ENCODE results near the gene IRF2BPL. TPM values are rescaled to one million over a fixed set of nuclear protein-coding genes. Genes with fewer than 3 reads are reported as not detected.

IRF2BPL gene
- total and polyA plus RNA-seq, 2 of the 4 experiments (the other 2 are of a cell fraction) = 6.3 to 14.5 TPM

DNA sequence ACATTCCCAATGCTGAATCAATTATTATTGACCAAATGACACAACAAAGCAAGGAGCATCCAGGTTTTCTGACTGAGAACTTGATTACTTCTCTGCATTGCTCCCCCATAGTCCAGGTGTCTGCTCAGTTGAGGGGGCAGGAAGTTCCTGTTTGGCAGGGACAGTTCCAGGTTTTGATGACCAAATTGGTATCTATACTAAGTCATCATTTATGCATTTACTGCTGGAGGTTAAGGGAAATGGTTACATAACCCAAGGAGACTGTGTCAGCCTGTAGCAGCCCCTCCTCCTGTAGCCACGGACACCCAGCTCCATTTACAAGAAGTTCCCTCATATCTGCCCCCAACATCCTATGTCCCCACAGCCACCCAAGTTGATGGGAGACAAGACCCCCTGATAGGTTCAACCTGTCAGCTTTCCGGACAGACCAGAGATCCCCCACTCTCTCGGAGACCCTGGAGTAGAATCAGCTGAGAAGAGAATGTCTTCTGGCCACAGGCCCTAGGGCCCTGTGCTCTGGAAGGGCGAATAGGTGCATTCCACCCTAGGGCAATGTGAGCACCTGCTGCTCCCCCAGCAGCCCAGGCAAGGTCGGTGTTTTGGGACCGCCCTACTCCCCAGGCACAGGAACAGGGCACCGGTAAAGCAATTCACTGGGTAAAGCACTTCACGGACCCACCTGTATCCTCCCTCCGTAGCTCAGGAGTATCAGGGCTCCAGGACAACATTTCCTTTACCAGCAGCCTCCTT is 23.6 kb downstream of the IRF2BPL start:
- Histone ChIP-seq H3K4me3 (ENCODE audit: insufficient read depth, low read depth, low read length) (no peak overlapping the region), H3K79me1 (ENCODE audit: low read depth in 1 of 2, low read length in 2 of 2) (no peaks in the 10 kb centered on the region), H3K56ac (ENCODE audit: extremely low read depth, insufficient read depth, low read length) (no peak overlapping the region), H3K14ac (replicated peaks; ENCODE audit: low read depth, low read length) (no peak overlapping the region), H3K4ac (ENCODE audit: low read depth, low read length) (no peak overlapping the region), H4K91ac (ENCODE audit: insufficient read depth, low read depth, low read length) (no peak overlapping the region), H3K27ac (ENCODE audit: insufficient read depth, low read length) (no peak overlapping the region), H3K27me3 (ENCODE audit: control insufficient read depth, insufficient read depth, low read length) (peaks cover under 1% of the 10 kb centered on the region; the same call in 1 of the 2 replicates), H4K20me1 (ENCODE audit: insufficient read depth, low read length) (no peaks in the 10 kb centered on the region), H2BK120ac (ENCODE audit: low read depth, low read length) (no peak overlapping the region), H3K4me2 (ENCODE audit: low read depth, low read length) (no peak overlapping the region), H2BK15ac (ENCODE audit: low read depth, low read length) (no peak overlapping the region), H2BK20ac (ENCODE audit: low read depth, low read length) (no peak overlapping the region), H2AK9ac (replicated peaks; ENCODE audit: low read depth, low read length, poor library complexity) (no peak overlapping the region), H3K36me3 (ENCODE audit: control insufficient read depth, insufficient read depth, low read length) (no peaks in the 10 kb centered on the region), H3K9ac (ENCODE audit: low read depth, low read length) (no peak overlapping the region), H3K4me1 (ENCODE audit: control insufficient read depth, insufficient read depth, low read length) (peaks cover 17% of the 10 kb centered on the region), H3K9me3 (ENCODE audit: control insufficient read depth, insufficient read depth, low read length) (no peaks in the 10 kb centered on the region), H3K9me1 (ENCODE audit: insufficient read depth, low read length) (peaks cover 6% of the 10 kb centered on the region), H2BK5ac (ENCODE audit: low read depth, low read length, poor library complexity, severe bottlenecking) (no peak overlapping the region), H3K23ac (ENCODE audit: low read depth, low read length) (no peak overlapping the region), H2AFZ (replicated peaks; ENCODE audit: low read length, poor library complexity) (no peak overlapping the region), H4K8ac (ENCODE audit: low read depth in 2 of 2, low read length in 2 of 2) (no peak overlapping the region), H2AK5ac (ENCODE audit: low read depth, low read length) (no peak overlapping the region), H4K5ac (ENCODE audit: low read depth, low read length) (no peak overlapping the region), H3K18ac (ENCODE audit: low read depth, low read length) (no peak overlapping the region)
- dilution Hi-C loops (cut with HindIII; ENCODE audit: low sequenced_read_pairs, unreplicated experiment) (no loop called here), in situ Hi-C loops (cut with MboI; ENCODE audit: low sequenced_read_pairs) (no loop called here), intact Hi-C loops (cut with micrococcal nuclease) (no loop called here)
- no peak for DNase-seq
- TF ChIP-seq CEBPB (IDR thresholded peaks at IDR 0.05; ENCODE audit: low read depth, low read length) (no peak), RFX5 (IDR thresholded peaks at IDR 0.05; ENCODE audit: low read depth, low read length) (no peak), BHLHE40 (IDR thresholded peaks at IDR 0.05; ENCODE audit: low read depth, low read length) (no peak), POLR2A (IDR thresholded peaks at IDR 0.05; ENCODE audit: low read depth, low read length) (no peak), CHD1 (IDR thresholded peaks at IDR 0.05; ENCODE audit: low read depth, low read length) (no peak), MAZ (IDR thresholded peaks at IDR 0.05; ENCODE audit: borderline replicate concordance, low read depth, low read length) (no peak), SMC3 (IDR thresholded peaks at IDR 0.05; ENCODE audit: low read depth, low read length) (no peak), RAD21 (IDR thresholded peaks at IDR 0.05; ENCODE audit: low read length) (no peak), MXI1 (IDR thresholded peaks at IDR 0.05; ENCODE audit: borderline replicate concordance, low read depth, low read length) (no peak), NFE2L2 (IDR thresholded peaks at IDR 0.05; ENCODE audit: low read depth, low read length) (no peak), FOS (IDR thresholded peaks at IDR 0.05; ENCODE audit: low read depth, low read length) (no peak), RCOR1 (IDR thresholded peaks at IDR 0.05; ENCODE audit: insufficient replicate concordance, low read length) (no peak), MAFK (IDR thresholded peaks at IDR 0.05; ENCODE audit: low read depth, low read length) (no peak)
- TF ChIP-seq, protein P1, sequence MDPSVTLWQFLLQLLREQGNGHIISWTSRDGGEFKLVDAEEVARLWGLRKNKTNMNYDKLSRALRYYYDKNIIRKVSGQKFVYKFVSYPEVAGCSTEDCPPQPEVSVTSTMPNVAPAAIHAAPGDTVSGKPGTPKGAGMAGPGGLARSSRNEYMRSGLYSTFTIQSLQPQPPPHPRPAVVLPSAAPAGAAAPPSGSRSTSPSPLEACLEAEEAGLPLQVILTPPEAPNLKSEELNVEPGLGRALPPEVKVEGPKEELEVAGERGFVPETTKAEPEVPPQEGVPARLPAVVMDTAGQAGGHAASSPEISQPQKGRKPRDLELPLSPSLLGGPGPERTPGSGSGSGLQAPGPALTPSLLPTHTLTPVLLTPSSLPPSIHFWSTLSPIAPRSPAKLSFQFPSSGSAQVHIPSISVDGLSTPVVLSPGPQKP (IDR thresholded peaks at IDR 0.05; ENCODE audit: borderline replicate concordance, low read depth, low read length) = no peak
- TF ChIP-seq, protein P2, sequence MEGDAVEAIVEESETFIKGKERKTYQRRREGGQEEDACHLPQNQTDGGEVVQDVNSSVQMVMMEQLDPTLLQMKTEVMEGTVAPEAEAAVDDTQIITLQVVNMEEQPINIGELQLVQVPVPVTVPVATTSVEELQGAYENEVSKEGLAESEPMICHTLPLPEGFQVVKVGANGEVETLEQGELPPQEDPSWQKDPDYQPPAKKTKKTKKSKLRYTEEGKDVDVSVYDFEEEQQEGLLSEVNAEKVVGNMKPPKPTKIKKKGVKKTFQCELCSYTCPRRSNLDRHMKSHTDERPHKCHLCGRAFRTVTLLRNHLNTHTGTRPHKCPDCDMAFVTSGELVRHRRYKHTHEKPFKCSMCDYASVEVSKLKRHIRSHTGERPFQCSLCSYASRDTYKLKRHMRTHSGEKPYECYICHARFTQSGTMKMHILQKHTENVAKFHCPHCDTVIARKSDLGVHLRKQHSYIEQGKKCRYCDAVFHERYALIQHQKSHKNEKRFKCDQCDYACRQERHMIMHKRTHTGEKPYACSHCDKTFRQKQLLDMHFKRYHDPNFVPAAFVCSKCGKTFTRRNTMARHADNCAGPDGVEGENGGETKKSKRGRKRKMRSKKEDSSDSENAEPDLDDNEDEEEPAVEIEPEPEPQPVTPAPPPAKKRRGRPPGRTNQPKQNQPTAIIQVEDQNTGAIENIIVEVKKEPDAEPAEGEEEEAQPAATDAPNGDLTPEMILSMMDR (conservative IDR thresholded peaks at IDR 0.05; ENCODE audit: low read depth, low read length) = no peak
- TF ChIP-seq, protein P3, sequence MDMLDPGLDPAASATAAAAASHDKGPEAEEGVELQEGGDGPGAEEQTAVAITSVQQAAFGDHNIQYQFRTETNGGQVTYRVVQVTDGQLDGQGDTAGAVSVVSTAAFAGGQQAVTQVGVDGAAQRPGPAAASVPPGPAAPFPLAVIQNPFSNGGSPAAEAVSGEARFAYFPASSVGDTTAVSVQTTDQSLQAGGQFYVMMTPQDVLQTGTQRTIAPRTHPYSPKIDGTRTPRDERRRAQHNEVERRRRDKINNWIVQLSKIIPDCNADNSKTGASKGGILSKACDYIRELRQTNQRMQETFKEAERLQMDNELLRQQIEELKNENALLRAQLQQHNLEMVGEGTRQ (IDR thresholded peaks at IDR 0.05; ENCODE audit: low read depth, low read length) = no peak
- ATAC-seq (ENCODE audit: low read depth) = 0 out of 2 replicates have a peak, but pooled peaks have one; percentile 21
- POLR2A ChIA-PET (ENCODE audit: unreplicated experiment) = no interaction called here
- CTCF ChIA-PET = no interaction called here
- no TSS peak for BruUV-seq (replicated peaks)
- WGBS, 2 experiments (ENCODE audit: extremely low coverage in 2 of 2, insufficient read length in 1 of 2) = 79% methylated on average over 4 of the region's 9 CpGs; no CpG with 5 or more reads in 1 of the 2 experiments

All from IMR-90 (cell line).